SK-N-MC (cell line): ENCODE results near the gene C14orf93.

Source experiments
- DNase-seq: peaks from one replicate; pipeline ENCODE4 v3.0.0-alpha.2; 2011; ENCODE audit warnings: low read depth, low spot score
- H3K27ac ChIP-seq: fragments of 200-600 bp; sonication (generic); 2 replicates; pipeline ENCODE4 v1.5.1; 2016; ENCODE audit warnings: mixed run types
- H3K36me3 ChIP-seq: fragments of 200-600 bp; sonication (generic); 2 replicates; pipeline ENCODE4 v1.6.1; 2017; ENCODE audit warnings: antibody characterized with exemption, low read length, mixed read lengths; ENCODE audit not compliant: insufficient read depth
- H3K4me3 ChIP-seq: fragments of 200-600 bp; sonication (generic); 2 replicates; pipeline ENCODE4 v1.5.1; 2016
- H3K9ac ChIP-seq: fragments of 200-600 bp; sonication (generic); 2 replicates; pipeline ENCODE4 v1.8.0; 2017; ENCODE audit warnings: mixed run types, mixed read lengths; ENCODE audit not compliant: insufficient read length
- H3K9me3 ChIP-seq: fragments of 200-600 bp; sonication (generic); 2 replicates; pipeline ENCODE4 v1.6.1; 2017; ENCODE audit warnings: low read depth, mild to moderate bottlenecking, antibody characterized with exemption, low read length, moderate library complexity, mixed read lengths
- EZH2 ChIP-seq: fragments of 200-600 bp; sonication (generic); IDR thresholded peaks from one replicate; pipeline ENCODE4 v1.6.1; 2017; ENCODE audit warnings: antibody characterized with exemption
- FOXP2 ChIP-seq: optimal IDR thresholded peaks from 2 replicates; pipeline ENCODE3; 2011; ENCODE audit warnings: mild to moderate bottlenecking, moderate library complexity; ENCODE audit not compliant: insufficient read depth; ENCODE audit errors: extremely low read length, control extremely low read depth
- POLR2AphosphoS5 ChIP-seq: IDR thresholded peaks from 2 replicates; pipeline ENCODE4 v1.6.1; 2012; ENCODE audit warnings: mild to moderate bottlenecking, low read depth, low read length, borderline replicate concordance

The C14orf93 gene

GRCh38 chr14:22981876-22982476 is 28.0 kb downstream of the C14orf93 start:
- Histone ChIP-seq H3K9ac (peak overlapping the region; percentile 89), H3K36me3 (peaks cover 9% of the 10 kb centered on the region), H3K9me3 (no peaks in the 10 kb centered on the region), H3K27ac (peak overlapping the region; percentile 43; the same call in 1 of the 2 replicates), H3K4me3 (peak overlapping the region; percentile 83)
- no peak for DNase-seq
- TF ChIP-seq EZH2 = no peak
- no peak for TF ChIP-seq FOXP2

- peak overlapping the region; percentile 86 for H3K27ac ChIP-seq
- no peak for DNase-seq
Measured at GRCh38 chr14:22981090-22981875, 28.7 kb downstream of the C14orf93 start.

GRCh38 chr14:22980672-22981089 is 29.3 kb downstream of the C14orf93 start:
- Histone ChIP-seq H3K36me3 (peaks cover 18% of the 10 kb centered on the region), H3K9ac (peak overlapping the region; percentile 89), H3K4me3 (peak overlapping the region; percentile 83), H3K27ac (peak overlapping the region; percentile 86), H3K9me3 (no peaks in the 10 kb centered on the region)
- no peak for TF ChIP-seq POLR2AphosphoS5
- no peak for TF ChIP-seq EZH2
- no peak for TF ChIP-seq FOXP2
- no peak for DNase-seq

More at GRCh38 chr14:22981090-22981875, 28.7 kb downstream of the C14orf93 start:
- no peak for TF ChIP-seq EZH2
- Histone ChIP-seq H3K36me3 (peaks cover 12% of the 10 kb centered on the region), H3K9ac (peak overlapping the region; percentile 89), H3K9me3 (no peaks in the 10 kb centered on the region), H3K4me3 (peak overlapping the region; percentile 83)

GRCh38 chr14:22979748-22980392 is 30.1 kb downstream of the C14orf93 start:
- no peaks in the 10 kb centered on the region for H3K9me3 ChIP-seq
- H3K9ac ChIP-seq = peak overlapping the region; percentile 58
- peaks cover 26% of the 10 kb centered on the region for H3K36me3 ChIP-seq
- peak overlapping the region; percentile 83 for H3K4me3 ChIP-seq
- no peak for DNase-seq
- peak overlapping the region; percentile 69 for H3K27ac ChIP-seq
- TF ChIP-seq FOXP2 (no peak), EZH2 (no peak), POLR2AphosphoS5 (no peak)

- Histone ChIP-seq H3K9me3 (no peaks in the 10 kb centered on the region), H3K9ac (peak overlapping the region; percentile 58), H3K36me3 (peaks cover 33% of the 10 kb centered on the region), H3K4me3 (peak overlapping the region; percentile 83), H3K27ac (peak overlapping the region; percentile 69)
- TF ChIP-seq EZH2 (no peak), FOXP2 (no peak), POLR2AphosphoS5 (no peak)
- DNase-seq = no peak
Measured at GRCh38 chr14:22978981-22979671, 30.8 kb downstream of the C14orf93 start.

- H3K36me3 ChIP-seq = peaks cover 40% of the 10 kb centered on the region
- no peak for DNase-seq
- H3K27ac ChIP-seq = peak overlapping the region; percentile 69
- peak overlapping the region; percentile 83 for H3K4me3 ChIP-seq
- H3K9me3 ChIP-seq = no peaks in the 10 kb centered on the region
- no peak overlapping the region for H3K9ac ChIP-seq
- TF ChIP-seq EZH2 = no peak
- no peak for TF ChIP-seq FOXP2
- TF ChIP-seq POLR2AphosphoS5 = no peak
Measured at GRCh38 chr14:22978487-22978837, 31.5 kb downstream of the C14orf93 start.

- Histone ChIP-seq H3K9ac (peak overlapping the region; percentile 71), H3K36me3 (peaks cover 46% of the 10 kb centered on the region), H3K27ac (peak overlapping the region; percentile 90), H3K9me3 (no peaks in the 10 kb centered on the region), H3K4me3 (peak overlapping the region; percentile 83)
- no peak for TF ChIP-seq EZH2
- TF ChIP-seq FOXP2 = no peak
- TF ChIP-seq POLR2AphosphoS5 = no peak
- no peak for DNase-seq
Measured at GRCh38 chr14:22977684-22978486, 32.1 kb downstream of the C14orf93 start.

- no peaks in the 10 kb centered on the region for H3K9me3 ChIP-seq
- H3K9ac ChIP-seq = peak overlapping the region; percentile 71
- DNase-seq = no peak
- peaks cover 51% of the 10 kb centered on the region for H3K36me3 ChIP-seq
- H3K4me3 ChIP-seq = peak overlapping the region; percentile 62
- no peak for TF ChIP-seq POLR2AphosphoS5
- TF ChIP-seq FOXP2 = no peak
- TF ChIP-seq EZH2 = no peak
- peak overlapping the region; percentile 90 for H3K27ac ChIP-seq
Measured at GRCh38 chr14:22977434-22977683, 32.6 kb downstream of the C14orf93 start.
